HG03432 (cell line): Measurements from ENCODE around the gene FGFBP3.
A peak's percentile ranks its signal among the peaks of the same experiment; 100 is the strongest.
"Not testable (repeated sequence)": the region's sequence is repeated elsewhere in the genome, so short reads cannot be mapped to it uniquely, and the experiment has no call there.

Source experiments
- ATAC-seq: cut with Tn5 transposase; IDR thresholded peaks from one replicate; pipeline ENCODE4 v1.9.1; 2021; ENCODE audit warnings: mild to moderate bottlenecking, moderate library complexity; ENCODE audit not compliant: unreplicated experiment

The FGFBP3 gene

DNA sequence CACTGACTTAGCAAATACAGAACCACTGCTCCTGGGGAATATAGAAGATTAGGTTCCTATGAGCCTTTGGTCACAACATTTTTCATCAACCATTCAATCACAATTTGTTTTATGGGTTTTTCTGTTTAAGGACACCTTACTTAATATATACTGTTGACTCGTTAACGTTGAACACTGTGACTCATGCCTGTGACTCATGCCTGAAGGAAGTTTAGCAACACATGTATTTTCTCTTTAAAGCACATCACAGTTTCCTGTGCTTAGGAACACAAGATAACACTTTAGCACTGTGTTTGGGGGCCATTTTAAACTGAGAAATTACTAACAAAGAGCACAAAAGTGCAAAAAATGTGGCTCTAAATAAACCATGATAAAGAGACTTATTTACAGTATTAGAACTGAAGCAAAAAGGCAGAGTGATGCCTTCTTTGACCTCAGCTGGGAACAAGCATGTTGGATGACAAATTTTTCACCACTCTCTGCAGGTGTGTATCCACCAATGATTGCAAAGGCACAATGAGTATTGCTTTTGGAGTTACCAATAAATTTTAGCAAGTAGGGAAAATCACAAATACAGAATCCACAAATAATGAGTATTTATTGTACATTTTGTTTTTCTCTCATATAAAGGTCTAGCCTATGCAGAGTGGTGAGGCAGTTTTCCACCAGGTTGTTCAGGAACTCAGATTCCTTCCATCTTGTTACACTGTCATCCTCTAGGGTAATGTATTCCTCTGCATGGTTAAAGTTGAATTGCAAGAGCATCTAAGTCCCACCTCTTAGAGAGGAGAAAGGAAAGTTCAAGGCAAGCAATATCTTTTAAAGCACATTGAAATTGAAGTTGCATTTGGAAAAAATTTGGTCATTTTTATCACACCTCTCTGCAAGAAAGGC, 7.3 kb downstream of the FGFBP3 start:
- peak; percentile 72 for ATAC-seq

- no peak for ATAC-seq
These were observed 11.9 kb downstream of the FGFBP3 start for GRCh38 chr10:91897421-91897820.

- ATAC-seq, result no peak
These were observed 13.0 kb downstream of the FGFBP3 start for GRCh38 chr10:91896212-91896756.

- ATAC-seq, result not testable (repeated sequence)
These were observed 15.0 kb downstream of the FGFBP3 start for GRCh38 chr10:91894261-91894685.

DNA sequence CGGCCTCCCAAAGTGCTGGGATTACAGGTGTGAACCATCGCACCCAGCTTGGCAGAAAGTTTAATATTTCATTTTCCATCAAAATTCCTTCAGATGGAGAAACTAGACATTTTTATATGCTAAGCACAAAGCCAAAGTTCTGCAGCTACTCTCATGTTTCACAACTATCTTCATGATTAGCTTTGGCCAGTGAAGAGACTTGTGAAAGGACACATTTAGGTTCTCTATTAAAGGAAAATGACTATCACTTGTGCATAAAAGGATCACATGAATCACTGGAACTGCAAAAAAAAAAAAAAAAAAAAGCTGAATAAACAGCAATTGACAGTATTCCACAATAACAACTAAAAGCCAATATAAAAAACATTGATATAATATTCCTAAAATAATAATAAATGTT, 16.2 kb downstream of the FGFBP3 start:
- no peak for ATAC-seq

DNA sequence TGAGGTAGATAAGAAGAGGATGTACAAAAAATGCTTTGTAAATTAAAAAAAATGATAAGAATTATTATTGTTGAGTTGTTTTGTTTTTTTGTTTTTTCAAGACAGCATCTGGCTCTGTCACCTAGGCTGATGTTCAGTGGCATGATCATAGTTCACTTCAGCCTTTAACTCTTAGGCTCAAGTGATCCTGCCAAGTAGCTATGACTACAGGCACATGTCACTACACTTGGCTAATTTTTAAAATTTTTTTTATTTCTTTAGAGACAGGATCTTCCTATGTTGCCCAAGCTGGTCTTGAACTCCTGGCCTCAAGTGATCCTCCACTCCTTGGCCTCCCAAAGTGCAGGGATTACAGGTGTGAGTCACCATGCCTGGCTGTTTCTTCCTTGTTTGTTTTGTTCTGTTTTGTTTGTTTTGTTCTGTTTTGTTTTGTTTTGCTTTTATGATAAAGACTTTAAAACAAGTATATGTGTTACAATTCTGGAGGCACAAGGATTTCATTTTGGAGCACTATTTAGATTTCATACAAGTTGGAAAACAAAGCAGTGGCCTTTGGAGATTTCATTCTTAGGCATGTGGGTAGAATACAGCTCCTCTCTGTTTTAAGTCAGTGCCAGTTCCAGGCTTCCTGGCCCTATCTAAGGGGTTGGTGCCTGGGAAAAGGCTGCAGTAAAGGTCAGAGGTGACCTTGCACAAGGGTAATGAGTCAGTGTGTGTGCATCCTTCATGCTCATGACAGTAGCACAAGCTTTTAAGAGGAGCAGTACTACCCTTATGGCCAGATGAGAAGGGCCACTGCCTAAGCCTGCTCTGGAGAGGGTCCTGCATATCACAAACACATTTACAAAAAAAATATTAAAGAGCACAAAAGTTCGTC, 17.9 kb downstream of the FGFBP3 start:
- ATAC-seq, result no peak

- no peak for ATAC-seq
These were observed 21.8 kb downstream of the FGFBP3 start for GRCh38 chr10:91887272-91888076.

- ATAC-seq, result no peak
These were observed 22.4 kb downstream of the FGFBP3 start for GRCh38 chr10:91886954-91887271.

DNA sequence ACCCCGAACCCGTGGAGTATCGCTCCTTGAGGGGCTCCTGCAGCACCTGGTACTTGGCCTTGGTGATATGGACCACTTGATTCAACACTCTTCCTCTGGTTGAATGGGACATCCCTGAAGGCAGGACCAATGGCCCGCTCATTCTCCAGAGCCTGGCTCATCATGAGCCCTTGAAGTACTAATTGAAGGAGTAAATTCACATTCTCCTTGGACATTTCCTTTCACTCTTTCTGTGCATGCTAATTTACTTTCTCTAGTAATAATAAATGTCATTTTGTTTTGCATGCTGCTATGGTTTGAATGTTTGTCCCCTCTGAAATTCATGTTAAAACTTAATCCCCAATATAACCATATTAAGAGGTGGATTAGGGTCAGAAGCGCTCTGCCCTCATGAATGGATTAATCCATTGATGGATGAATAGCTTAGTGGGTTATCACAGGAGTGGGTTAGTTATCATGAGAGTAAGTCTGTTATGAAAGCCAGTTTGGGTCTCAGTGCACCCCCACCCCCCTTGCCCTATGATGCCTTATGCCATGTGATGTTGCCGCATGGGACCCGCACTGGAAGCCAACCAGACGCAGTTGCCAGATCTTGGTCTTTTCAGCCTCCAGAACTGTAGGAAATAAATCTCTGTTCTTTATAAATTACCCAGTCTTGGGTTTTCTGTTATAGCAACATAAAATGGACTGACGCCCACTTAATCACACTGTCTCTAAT, 23.8 kb downstream of the FGFBP3 start:
- ATAC-seq, result no peak

DNA sequence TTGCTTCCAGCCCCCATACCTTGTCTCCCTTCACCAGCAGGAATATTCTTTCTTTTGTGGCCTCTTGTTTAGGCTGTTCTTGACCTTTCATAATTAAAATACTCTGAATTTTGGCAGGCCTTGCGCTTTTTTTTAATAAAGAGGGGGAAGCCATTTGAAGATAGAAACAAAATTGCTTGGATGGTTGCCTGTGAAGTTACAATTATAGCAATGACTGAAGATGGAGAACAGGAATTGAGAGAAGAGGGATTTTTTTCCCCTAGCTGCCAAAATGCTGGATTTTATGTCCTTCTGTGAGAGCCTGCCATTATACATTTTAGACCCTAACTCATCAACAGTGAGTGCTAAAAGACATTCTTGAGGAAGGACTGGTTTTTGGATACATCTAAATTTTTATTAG, 24.8 kb downstream of the FGFBP3 start:
- ATAC-seq, result no peak

GRCh38 chr10:91883549-91884444, 25.5 kb downstream of the FGFBP3 start:
- ATAC-seq, result no peak

DNA sequence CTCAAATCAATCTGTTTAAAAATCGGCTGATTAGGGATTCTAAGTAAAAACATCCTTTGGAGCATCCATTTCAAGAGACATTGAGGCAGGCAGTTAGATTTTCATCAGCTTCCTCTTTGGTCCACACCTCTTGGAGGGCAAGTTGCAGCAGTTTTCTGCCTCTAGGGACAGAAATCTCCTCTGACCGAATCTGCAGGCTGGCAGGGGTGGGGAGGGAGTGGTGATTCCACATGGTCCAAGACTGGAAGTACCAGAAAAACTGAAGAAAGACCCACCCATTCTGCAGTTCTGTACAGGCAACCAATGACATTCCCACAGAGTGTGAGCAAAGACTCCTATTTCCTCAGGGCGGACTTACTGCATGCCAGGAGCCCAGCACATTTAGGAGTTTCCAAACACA, 29.0 kb downstream of the FGFBP3 start:
- ATAC-seq, result no peak

GRCh38 chr10:91879515-91880170, 29.6 kb downstream of the FGFBP3 start:
- no peak for ATAC-seq

DNA sequence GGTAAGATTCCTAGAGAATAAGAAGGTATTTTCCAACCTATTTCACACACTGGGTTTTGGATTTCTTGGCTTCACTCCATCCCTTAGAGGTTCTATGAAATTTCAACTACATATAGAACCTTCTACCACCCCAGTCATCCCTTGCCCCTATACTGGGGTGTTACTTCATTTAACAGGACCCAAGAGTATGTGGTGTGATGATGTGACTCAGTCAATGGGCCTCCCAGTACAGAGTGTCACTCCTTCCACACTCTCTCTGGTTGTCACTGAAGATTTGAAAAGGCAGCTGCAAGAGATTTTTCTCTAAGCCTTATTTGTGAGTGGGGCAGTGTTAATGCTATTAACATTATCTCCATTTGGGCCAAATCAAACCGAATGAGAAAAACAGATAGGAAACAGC, 33.5 kb downstream of the FGFBP3 start:
- ATAC-seq, result no peak

DNA sequence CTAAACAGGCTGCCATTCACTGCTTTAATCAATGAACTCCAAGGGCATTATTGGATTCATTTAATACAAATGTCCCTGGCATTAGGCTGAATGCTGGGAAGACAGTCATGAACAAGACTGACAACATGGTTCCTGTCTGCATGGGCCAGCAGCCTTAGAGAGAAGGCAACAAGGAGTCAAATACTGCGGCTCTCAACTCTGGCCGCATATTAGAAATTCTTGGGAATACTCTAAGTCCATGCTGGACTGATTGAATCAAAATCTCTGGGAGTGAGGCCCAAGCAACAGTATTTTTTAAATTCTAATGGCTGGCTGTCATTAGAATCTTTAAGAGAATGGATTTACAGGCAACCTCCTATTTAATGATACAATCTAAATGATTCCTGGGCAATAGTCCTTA, 34.1 kb downstream of the FGFBP3 start:
- no peak for ATAC-seq

- no peak for ATAC-seq
These were observed 43.7 kb downstream of the FGFBP3 start for GRCh38 chr10:91865562-91866081.

GRCh38 chr10:91864744-91865143, 44.5 kb downstream of the FGFBP3 start:
- no peak for ATAC-seq

GRCh38 chr10:91864099-91864498, 45.2 kb downstream of the FGFBP3 start:
- no peak for ATAC-seq
